Neural cell (in vitro differentiated cells): Measurements from ENCODE around the gene PLPP3. TPM values are rescaled to one million over a fixed set of nuclear protein-coding genes. Genes with fewer than 3 reads are reported as not detected.

Experiments
- H2AFZ ChIP-seq: fragments of 200-600, 300-800 bp; sonication (generic), shearing (Covaris generic); 2 replicates; pipeline ENCODE4 v1.6.0; 2014; ENCODE audit warnings: low read depth, mild to moderate bottlenecking, antibody characterized with exemption, low read length, moderate library complexity
- H3F3A ChIP-seq: fragments of 200-600 bp; shearing (Covaris generic); 2 replicates; pipeline ENCODE4 v1.6.1; 2016; ENCODE audit warnings: mild to moderate bottlenecking, moderate library complexity, mixed read lengths, antibody characterized with exemption, low read length; ENCODE audit not compliant: insufficient read depth, poor library complexity, severe bottlenecking
- H3K27ac ChIP-seq: fragments of 200-600, 300-800 bp; sonication (generic), shearing (Covaris generic); 2 replicates; pipeline ENCODE4 v1.5.1; 2014; ENCODE audit warnings: mild to moderate bottlenecking, low read length, moderate library complexity
- H3K27me3 ChIP-seq: fragments of 300-800, 200-600 bp; sonication (generic), shearing (Covaris generic); 2 replicates; pipeline ENCODE4 v1.6.0; 2014; ENCODE audit warnings: mild to moderate bottlenecking, low read depth, low read length, moderate library complexity; ENCODE audit not compliant: insufficient read depth
- H3K36me3 ChIP-seq: fragments of 300-800, 200-600 bp; sonication (generic), shearing (Covaris generic); 2 replicates; pipeline ENCODE4 v1.5.1; 2014; ENCODE audit warnings: mild to moderate bottlenecking, antibody characterized with exemption, low read length, moderate library complexity; ENCODE audit not compliant: insufficient read depth
- H3K4me2 ChIP-seq: fragments of 300-800, 200-600 bp; sonication (generic), shearing (Covaris generic); 2 replicates; pipeline ENCODE4 v1.6.0; 2014; ENCODE audit warnings: mild to moderate bottlenecking, low read length
- H3K4me3 ChIP-seq: fragments of 300-800, 200-600 bp; sonication (generic), shearing (Covaris generic); 2 replicates; pipeline ENCODE4 v1.5.1; 2014; ENCODE audit warnings: mild to moderate bottlenecking, low read length, moderate library complexity
- H3K79me2 ChIP-seq: fragments of 200-600 bp; shearing (Covaris generic); replicated peaks from 2 replicates; pipeline ENCODE4 v1.6.0; 2014; ENCODE audit warnings: mild to moderate bottlenecking, low read length, moderate library complexity; ENCODE audit not compliant: insufficient read depth
- H3K9ac ChIP-seq: fragments of 300-800, 200-600 bp; sonication (generic), shearing (Covaris generic); 2 replicates; pipeline ENCODE4 v1.6.1; 2016; ENCODE audit warnings: mild to moderate bottlenecking, low read length, mixed read lengths
- H3K9me2 ChIP-seq: fragments of 200-600 bp; shearing (Covaris generic); 2 replicates; pipeline ENCODE4 v1.6.1; 2016; ENCODE audit warnings: mild to moderate bottlenecking, low read length, mixed read lengths; ENCODE audit not compliant: insufficient read depth
- H3K9me3 ChIP-seq: fragments of 200-600, 300-800 bp; sonication (generic), shearing (Covaris generic); 2 replicates; pipeline ENCODE4 v1.6.1; 2016; ENCODE audit warnings: mild to moderate bottlenecking, mixed run types, low read length, moderate library complexity, mixed read lengths
- H4K20me1 ChIP-seq: fragments of 200-600 bp; shearing (Covaris generic); 2 replicates; pipeline ENCODE4 v1.6.1; 2016; ENCODE audit warnings: mild to moderate bottlenecking, mixed run types; ENCODE audit not compliant: insufficient read depth
- CTCF ChIP-seq: fragments of 450-650 bp; IDR thresholded peaks from 2 replicates; pipeline ENCODE4 v1.5.1; 2014; ENCODE audit warnings: antibody characterized with exemption, mild to moderate bottlenecking, moderate library complexity; ENCODE audit not compliant: poor library complexity, severe bottlenecking
- EP300 ChIP-seq: fragments of 450-650 bp; conservative IDR thresholded peaks from 2 replicates; pipeline ENCODE4 v1.6.1; 2014; ENCODE audit warnings: antibody characterized with exemption, mild to moderate bottlenecking, moderate library complexity; ENCODE audit not compliant: poor library complexity, severe bottlenecking
- EZH2 ChIP-seq: fragments of 200-600, 300-800 bp; shearing (Covaris generic), sonication (generic); IDR thresholded peaks from 2 replicates; pipeline ENCODE4 v1.6.1; 2014; ENCODE audit warnings: antibody characterized with exemption, low read length, borderline replicate concordance, mild to moderate bottlenecking; ENCODE audit not compliant: insufficient read depth, poor library complexity, severe bottlenecking
- MXI1 ChIP-seq: fragments of 450-650 bp; conservative IDR thresholded peaks from 2 replicates; pipeline ENCODE4 v1.6.1; 2014; ENCODE audit warnings: antibody characterized with exemption, mild to moderate bottlenecking; ENCODE audit not compliant: poor library complexity, severe bottlenecking
- POLR2AphosphoS5 ChIP-seq: IDR thresholded peaks from 2 replicates; pipeline ENCODE4 v1.6.1; 2012
- RAD21 ChIP-seq: fragments of 450-650 bp; conservative IDR thresholded peaks from 2 replicates; pipeline ENCODE4 v1.6.1; 2014; ENCODE audit warnings: antibody characterized with exemption, mild to moderate bottlenecking, moderate library complexity
- REST ChIP-seq: IDR thresholded peaks from 2 replicates; pipeline ENCODE4 v1.6.1; 2012; ENCODE audit warnings: borderline replicate concordance
- SMC3 ChIP-seq: fragments of 450-650 bp; conservative IDR thresholded peaks from 2 replicates; pipeline ENCODE4 v1.6.1; 2014; ENCODE audit warnings: antibody characterized with exemption, mild to moderate bottlenecking, moderate library complexity; ENCODE audit not compliant: poor library complexity
- TAF1 ChIP-seq: IDR thresholded peaks from 2 replicates; pipeline ENCODE4 v1.6.1; 2012; ENCODE audit warnings: low read depth
- polyA plus RNA-seq: library from polyadenylated mRNA; depleted of rRNA; stranded (reverse); fragments of >200 nt; gene quantifications from 2 replicates; pipeline ENCODE4 v1.2.3, GENCODE V29; 2014

Gene PLPP3
- polyA plus RNA-seq, 1 donor from 2014 or later: 2.1 TPM

GRCh38 chr1:56466538-56466937 is 112.8 kb downstream of the PLPP3 start:
- no peaks in the 10 kb centered on the region for H3F3A ChIP-seq
- H3K79me2 ChIP-seq: no peaks in the 10 kb centered on the region
- H3K27me3 ChIP-seq: no peaks in the 10 kb centered on the region
- no peak overlapping the region for H2AFZ ChIP-seq
- H3K9me3 ChIP-seq: no peaks in the 10 kb centered on the region
- no peaks in the 10 kb centered on the region for H4K20me1 ChIP-seq
- TF ChIP-seq TAF1 (no peak), MXI1 (no peak), REST (no peak), EZH2 (no peak), EP300 (no peak)
- no peak overlapping the region for H3K9ac ChIP-seq
- H3K4me2 ChIP-seq: no peak overlapping the region
- H3K27ac ChIP-seq: no peak overlapping the region
- H3K9me2 ChIP-seq: no peaks in the 10 kb centered on the region
- H3K36me3 ChIP-seq: no peaks in the 10 kb centered on the region
- H3K4me3 ChIP-seq: no peak overlapping the region

GRCh38 chr1:56464294-56464693 is 115.1 kb downstream of the PLPP3 start:
- Histone ChIP-seq H3K4me2 (no peak overlapping the region), H4K20me1 (no peaks in the 10 kb centered on the region)

GRCh38 chr1:56463376-56463775 is 116.0 kb downstream of the PLPP3 start:
- H3K4me2 ChIP-seq: no peak overlapping the region
- H2AFZ ChIP-seq: no peak overlapping the region
- H4K20me1 ChIP-seq: no peaks in the 10 kb centered on the region
- H3K9me3 ChIP-seq: no peaks in the 10 kb centered on the region
- no peaks in the 10 kb centered on the region for H3K79me2 ChIP-seq
- no peaks in the 10 kb centered on the region for H3K36me3 ChIP-seq
- H3K27ac ChIP-seq: no peak overlapping the region
- H3K27me3 ChIP-seq: no peaks in the 10 kb centered on the region
- H3K4me3 ChIP-seq: no peak overlapping the region
- H3K9me2 ChIP-seq: no peaks in the 10 kb centered on the region
- H3F3A ChIP-seq: no peaks in the 10 kb centered on the region
- no peak overlapping the region for H3K9ac ChIP-seq
- TF ChIP-seq TAF1 (no peak), MXI1 (no peak), REST (no peak), SMC3 (no peak), POLR2AphosphoS5 (no peak), EZH2 (no peak), CTCF (no peak), EP300 (no peak), RAD21 (no peak)

More at GRCh38 chr1:56464294-56464693, 115.1 kb downstream of the PLPP3 start:
- Histone ChIP-seq H3F3A (no peaks in the 10 kb centered on the region), H3K36me3 (no peaks in the 10 kb centered on the region), H3K27me3 (no peaks in the 10 kb centered on the region), H3K9me3 (no peaks in the 10 kb centered on the region), H3K79me2 (no peaks in the 10 kb centered on the region), H3K9me2 (no peaks in the 10 kb centered on the region), H3K4me3 (no peak overlapping the region), H2AFZ (no peak overlapping the region), H3K9ac (no peak overlapping the region), H3K27ac (no peak overlapping the region)
- TF ChIP-seq TAF1 (no peak), SMC3 (no peak), MXI1 (no peak)
